Hematopoietic multipotent progenitor cell treated with erythropoietin and hydrocortisone succinate and interleukin-3 and kit ligand, for 6 days (in vitro differentiated cells): ENCODE results near the gene USP10.
A peak's percentile ranks its signal among the peaks of the same experiment; 100 is the strongest.

Source experiments
- DNase-seq: peaks from one replicate; pipeline ENCODE4 v3.0.0-alpha.2; 2015

The USP10 gene, protein sequence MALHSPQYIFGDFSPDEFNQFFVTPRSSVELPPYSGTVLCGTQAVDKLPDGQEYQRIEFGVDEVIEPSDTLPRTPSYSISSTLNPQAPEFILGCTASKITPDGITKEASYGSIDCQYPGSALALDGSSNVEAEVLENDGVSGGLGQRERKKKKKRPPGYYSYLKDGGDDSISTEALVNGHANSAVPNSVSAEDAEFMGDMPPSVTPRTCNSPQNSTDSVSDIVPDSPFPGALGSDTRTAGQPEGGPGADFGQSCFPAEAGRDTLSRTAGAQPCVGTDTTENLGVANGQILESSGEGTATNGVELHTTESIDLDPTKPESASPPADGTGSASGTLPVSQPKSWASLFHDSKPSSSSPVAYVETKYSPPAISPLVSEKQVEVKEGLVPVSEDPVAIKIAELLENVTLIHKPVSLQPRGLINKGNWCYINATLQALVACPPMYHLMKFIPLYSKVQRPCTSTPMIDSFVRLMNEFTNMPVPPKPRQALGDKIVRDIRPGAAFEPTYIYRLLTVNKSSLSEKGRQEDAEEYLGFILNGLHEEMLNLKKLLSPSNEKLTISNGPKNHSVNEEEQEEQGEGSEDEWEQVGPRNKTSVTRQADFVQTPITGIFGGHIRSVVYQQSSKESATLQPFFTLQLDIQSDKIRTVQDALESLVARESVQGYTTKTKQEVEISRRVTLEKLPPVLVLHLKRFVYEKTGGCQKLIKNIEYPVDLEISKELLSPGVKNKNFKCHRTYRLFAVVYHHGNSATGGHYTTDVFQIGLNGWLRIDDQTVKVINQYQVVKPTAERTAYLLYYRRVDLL

GRCh38 chr16:84699712-84700445, at the start of gene USP10:
USP10 (plus strand) TSS chr16:84700000; CDS start chr16:84700091, 91 bp downstream.
- DNase-seq, result peak; percentile 85

DNA sequence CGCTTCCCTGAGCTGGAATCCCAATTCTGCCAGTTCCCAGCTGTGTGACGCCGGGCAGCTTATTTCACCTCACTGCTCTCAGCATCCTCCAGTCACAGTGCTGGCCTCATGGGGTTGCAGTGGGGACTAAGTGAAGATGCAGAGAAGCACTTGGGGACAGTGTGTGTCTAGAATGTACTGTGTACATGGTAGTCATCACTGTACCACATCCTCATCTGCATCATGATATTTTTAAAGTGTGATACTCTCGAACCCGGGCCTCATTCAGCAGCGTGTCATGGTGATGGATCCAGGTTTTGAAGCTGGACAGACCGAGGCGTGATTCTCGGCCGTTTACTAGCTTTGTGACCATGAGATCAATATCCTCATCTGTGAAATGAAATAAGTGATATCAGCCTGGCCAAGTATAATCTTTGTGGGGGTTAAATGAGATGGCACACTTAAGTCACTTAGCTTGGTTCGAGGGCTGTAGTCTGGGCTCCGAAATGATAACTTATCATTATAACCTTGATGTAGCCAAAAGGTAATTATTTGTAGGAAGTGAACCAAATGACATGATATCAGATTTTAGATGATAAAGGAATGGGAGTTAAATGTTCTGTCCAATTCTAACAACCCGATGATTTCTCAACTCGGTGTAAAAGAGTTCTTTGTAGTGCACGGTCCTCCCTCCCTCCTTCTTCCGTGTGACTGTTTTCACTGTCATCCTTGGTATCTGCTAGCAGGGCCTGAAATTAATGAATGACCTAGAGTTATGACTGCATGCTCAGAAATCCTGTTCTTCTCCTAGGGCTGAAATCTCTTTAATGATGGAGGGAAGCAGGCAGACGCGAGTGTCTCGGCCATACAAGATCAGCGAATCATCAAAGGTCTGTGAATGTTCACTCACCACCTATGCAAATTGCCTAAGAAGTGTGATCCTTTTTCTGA, 49.5 kb upstream of the USP10 start:
- DNase-seq, result no peak

DNA sequence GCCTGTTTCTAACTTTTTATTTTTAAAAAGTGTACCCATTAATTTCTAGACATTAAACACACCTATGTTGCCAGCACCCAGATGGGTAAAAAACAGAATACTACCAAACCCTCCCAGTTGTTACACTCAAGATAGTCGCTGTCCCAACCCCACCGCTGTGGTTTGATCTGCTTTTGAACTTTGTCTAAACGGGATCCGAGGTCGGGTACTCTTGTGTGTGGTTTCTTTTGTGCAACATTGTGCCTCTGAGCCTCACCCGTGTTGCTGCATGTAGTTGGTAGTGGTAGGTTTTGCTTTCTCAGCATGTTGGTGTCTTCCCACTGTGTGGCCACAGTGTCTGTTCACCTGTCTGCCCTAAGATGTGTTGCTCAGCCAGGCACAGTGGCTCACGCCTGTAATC, 47.2 kb upstream of the USP10 start:
- DNase-seq, result no peak

- no peak for DNase-seq
Measured at GRCh38 chr16:84654238-84654637, 45.6 kb upstream of the USP10 start.

- DNase-seq, result no peak
Measured at GRCh38 chr16:84654998-84655397, 44.8 kb upstream of the USP10 start.

DNA sequence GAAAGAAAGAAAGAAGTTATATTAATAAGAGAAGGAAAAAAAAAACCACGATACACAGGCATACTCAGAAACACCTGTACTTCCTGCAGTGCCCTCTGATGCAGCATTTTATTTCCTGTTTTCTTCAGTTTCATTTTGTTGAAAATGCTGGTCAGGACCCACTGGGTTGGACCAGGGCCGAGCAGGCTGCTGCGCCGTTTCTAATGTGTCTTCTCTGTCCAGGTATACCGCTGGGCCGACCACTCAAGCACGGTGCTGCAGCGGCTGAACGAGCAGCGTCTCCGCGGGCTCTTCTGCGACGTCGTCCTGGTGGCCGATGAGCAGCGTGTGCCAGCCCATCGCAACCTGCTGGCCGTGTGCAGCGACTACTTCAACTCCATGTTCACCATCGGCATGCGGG, 43.2 kb upstream of the USP10 start:
- DNase-seq, result no peak

GRCh38 chr16:84657229-84657837, 42.5 kb upstream of the USP10 start:
- DNase-seq, result no peak

DNA sequence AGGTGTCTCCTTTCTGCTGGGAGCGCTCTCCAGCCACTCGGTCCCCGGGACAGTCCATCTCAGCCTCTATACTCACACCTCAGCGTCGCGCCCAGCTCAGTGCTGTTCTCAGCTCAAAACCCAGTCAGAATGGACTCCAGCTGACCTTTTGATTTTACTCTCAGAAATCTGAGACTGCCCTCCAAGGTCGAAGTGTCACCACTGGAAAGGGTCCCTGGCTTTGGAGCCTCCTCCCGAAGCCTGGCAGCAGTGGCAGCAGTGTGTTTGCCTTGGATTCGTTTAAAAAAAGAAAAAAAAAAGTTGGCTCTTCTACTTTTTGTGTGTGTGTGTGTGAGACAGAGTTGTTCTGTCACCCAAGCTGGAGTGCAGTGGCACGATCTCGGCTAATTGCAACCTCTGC, 41.1 kb upstream of the USP10 start:
- DNase-seq, result no peak

DNA sequence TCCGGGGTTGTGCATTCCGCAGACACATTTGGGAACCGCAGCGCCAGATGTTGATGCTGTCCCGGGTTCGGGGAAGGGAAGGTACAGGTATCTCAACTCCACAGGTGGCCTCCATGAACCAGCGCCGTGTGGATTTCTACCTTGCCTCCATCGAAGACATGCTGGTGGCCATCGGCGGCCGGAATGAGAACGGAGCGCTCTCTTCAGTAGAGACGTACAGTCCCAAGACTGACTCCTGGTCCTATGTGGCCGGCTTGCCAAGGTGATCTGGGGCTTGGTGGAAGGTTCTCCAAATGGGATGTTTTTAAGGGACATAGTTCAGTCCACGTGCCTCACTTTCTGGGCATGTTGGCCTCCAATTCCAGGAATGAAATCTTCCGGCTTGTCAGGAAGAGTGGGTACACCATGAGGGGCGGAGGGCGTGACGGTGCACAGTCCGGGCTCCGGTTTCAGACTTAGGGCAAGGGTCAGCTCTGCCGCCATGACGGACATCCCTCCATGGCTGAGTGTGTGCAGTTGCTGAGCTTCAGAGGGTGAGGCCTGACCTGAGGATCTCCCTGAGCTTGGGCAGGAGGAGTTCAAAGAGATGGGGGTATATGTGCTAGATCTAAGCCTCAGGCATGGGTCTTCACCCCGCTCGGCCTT, 40.0 kb upstream of the USP10 start:
- no peak for DNase-seq

- no peak for DNase-seq
Measured at GRCh38 chr16:84660973-84661372, 38.8 kb upstream of the USP10 start.

- DNase-seq, result no peak
Measured at GRCh38 chr16:84661418-84662060, 38.3 kb upstream of the USP10 start.

DNA sequence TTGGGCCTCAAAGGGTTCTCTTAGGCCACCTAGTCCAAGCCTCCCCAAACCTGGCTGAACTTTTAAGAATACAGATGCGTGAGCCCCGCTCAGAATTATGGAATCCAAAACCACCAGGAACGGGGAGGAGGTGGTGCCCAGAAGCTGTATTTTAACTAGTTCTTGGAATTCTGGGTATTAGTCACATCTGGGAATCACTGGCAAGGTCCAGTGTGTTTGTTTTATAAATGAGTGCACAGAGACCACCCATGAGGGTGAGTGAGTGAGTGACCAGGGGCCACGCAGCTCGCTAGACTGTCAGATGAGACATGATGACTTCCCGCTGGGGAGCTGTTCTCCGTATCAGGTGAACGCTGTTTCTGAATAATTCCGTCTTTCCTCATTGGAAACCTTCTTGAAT, 37.3 kb upstream of the USP10 start:
- no peak for DNase-seq

GRCh38 chr16:84663433-84664101, 36.2 kb upstream of the USP10 start:
- no peak for DNase-seq

DNA sequence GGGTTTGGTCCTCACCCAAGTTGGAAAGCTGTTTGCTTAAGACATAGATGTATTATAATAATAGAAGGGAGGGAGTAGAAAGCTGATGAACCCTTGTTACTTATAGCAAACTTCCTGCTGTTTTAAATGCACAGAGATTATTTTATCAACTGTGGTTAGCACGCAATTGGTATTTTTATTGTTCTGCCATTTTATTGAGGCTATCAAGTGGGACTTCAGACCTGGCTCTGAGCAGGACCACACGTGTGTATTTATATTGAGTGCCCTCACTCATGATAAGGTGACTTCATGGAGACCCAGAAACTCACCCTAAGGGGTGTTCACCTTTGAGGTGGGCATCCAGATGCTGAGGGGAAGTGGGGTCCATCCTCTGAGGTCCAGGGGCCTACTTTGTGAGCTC, 34.4 kb upstream of the USP10 start:
- no peak for DNase-seq

GRCh38 chr16:84665843-84666242, 34.0 kb upstream of the USP10 start:
- no peak for DNase-seq

DNA sequence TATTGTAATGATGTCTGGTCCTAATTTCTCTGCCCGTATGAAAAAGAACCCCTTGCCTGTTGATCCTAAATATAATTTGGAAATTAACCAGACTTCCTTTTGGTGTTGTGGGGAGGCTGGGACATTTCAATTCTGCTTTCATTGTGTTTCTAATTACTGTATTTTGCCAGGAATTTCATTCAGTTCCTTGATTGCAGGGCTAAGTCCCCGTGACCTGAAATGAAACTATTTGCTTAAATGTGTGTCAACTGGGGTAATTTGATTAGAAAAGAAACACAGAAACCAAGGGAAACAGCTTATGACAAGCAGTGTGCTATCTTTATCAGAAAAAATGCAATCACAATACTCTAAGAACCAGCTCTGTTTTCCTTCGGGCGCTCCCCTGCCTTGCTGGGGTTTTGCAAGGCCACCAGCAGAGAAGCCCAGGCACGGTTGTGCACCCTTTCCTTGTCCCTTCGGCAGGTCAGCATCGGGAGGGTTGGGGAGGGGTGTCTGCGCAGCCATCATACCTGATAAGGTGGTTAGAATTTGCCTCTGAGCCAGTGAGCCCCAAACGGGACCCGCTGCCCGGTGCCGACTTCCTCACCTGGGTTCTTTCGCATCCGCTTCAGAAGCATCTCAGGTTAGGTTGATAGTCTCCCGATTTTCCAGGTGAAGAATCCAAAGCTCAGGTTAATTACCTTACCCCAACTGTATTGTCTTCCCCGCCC, 32.0 kb upstream of the USP10 start:
- no peak for DNase-seq

GRCh38 chr16:84670063-84670462, 29.7 kb upstream of the USP10 start:
- DNase-seq, result no peak

DNA sequence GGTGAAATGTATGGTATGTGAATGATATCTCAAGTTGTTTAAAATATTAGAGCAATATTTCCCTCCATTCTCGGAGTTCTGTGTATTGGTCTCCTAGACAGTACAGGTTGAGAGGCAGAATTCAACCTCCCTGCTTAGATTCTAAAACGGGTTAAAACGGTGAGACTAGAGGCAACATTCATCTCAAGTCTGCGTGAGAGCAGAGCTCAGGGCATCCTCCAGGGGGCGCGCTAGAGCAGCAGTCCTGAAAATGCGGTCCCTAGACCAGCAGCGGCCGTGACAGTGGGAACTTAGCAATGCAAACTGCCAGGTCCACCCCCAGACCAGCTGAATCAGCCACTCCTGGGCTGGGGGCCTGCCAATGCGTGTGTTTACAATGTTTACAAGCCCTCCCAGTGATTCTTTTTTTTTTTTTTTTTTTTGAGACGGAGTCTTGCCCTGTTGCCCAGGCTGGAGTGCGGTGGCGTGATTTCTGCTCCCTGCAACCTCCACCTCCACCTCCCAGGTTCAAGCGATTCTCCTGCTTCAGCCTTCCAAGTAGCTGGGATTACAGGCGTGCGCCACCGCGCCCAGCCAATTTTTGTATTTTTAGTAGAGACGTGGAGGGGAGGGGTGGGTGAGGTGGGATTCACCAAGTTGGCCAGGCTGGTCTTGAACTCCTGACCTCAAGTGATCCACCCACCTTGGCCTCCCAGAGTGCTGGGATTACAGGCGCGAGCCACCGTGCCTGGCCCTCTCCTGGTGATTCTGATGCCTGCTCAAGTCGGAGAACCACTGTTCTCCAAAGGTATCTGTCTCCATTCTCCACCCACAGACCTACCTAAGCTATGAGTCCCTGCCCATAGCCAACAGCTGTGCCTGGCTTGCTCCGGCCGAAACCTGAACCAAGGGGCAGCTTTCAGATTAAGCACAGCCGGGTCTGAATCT, 27.3 kb upstream of the USP10 start:
- DNase-seq, result peak; percentile 88

GRCh38 chr16:84673203-84673535, 26.6 kb upstream of the USP10 start:
- no peak for DNase-seq
